ENCODE data around the gene CSTPP1.
A peak's percentile ranks its signal among the peaks of the same experiment; 100 is the strongest.
"Not testable (repeated sequence)": the region's sequence is repeated elsewhere in the genome, so short reads cannot be mapped to it uniquely, and the experiment has no call there.

Gene CSTPP1

DNA sequence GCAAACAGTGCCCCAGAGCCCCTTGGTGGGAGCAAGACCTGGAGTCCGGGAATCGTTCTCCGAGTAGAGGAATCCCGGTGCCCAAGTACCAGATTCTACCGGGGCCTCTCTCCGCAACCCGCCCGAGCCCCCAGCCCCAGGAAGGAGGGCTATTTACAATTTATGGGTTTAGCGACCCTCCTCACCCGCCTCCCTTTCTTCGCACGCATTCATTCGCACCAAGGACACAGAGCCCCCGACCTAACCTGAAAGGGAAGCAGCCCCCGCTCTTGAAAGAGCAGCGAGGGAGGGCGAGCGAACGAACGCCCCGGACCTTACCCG, 18.8 kb upstream of the CSTPP1 start:
- no peak overlapping the region for H3K27ac ChIP-seq
- peak overlapping the region; percentile 91 to 100 (median 96) for H3K4me2 ChIP-seq
- H4K20me1 ChIP-seq: peaks cover 0 to 36% (median 18%) of the 10 kb centered on the region in 11 experiments; a peak in 18 of 22 replicates
- no peak for TF ChIP-seq Cebpa-rat (IDR thresholded peaks at IDR 0.05)
- peaks cover 20 to 32% (median 31%) of the 10 kb centered on the region in 10 experiments for H3K4me1 ChIP-seq
- H3K4me3 ChIP-seq: peak overlapping the region; percentile 56 to 75 (median 64)
- H3K9me3 ChIP-seq (replicated peaks in 1 of 11): no peaks in the 10 kb centered on the region
- H3K36me3 ChIP-seq: no peaks in the 10 kb centered on the region
- H3K27me3 ChIP-seq: peaks cover 71 to 81% (median 74%) of the 10 kb centered on the region in 11 experiments
- peak overlapping the region; percentile 22 to 73 (median 59); a peak in 19 of 22 replicates for H3K9ac ChIP-seq

DNA sequence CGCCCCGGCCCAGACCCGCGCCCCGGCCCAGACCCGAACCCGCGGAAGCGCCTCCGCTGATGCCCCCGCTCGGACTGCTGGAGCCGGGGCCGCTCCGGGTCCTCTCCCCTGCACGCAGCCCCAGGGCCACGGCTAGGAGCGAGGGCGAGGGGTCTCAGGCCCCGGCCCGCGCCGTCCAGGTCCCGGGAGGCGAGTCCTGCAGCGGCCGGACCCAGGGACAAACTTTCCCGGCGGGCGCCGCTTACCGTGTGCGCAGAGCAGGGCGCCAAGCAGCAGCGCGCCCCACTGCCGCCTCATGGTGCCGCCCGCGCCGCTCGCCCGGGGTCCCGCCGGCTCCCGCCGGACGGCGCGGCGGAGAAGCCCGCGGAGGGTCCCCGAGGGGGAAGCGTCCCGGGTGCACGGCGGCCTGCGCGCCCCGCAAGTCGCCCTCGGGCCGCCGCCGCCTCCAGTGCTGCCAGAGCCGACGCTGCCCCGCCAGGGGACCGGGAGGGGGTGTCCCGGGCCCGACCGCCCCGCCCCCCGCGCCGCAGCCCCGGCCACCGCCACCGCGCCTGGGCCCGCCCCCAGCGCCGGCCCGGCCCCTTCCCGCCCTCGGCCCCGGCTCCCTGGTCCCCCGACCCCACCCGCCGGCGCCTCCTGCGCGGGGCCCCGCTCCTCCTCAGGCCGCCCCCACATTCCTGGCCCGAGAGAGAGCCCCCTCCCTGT, 18.3 kb upstream of the CSTPP1 start, which contains the start of gene LRP4:
LRP4 (minus strand) TSS at position 468 of the 705 bp plus-strand sequence; CDS start at position 297, 171 bp downstream.
- H3K4me3 ChIP-seq: peak within 1 kb of the TSS; percentile 56 to 75 (median 64)
- H3K27ac ChIP-seq: no peak within 1 kb of the TSS; a peak in 1 of 22 replicates
- H3K4me2 ChIP-seq: peak within 1 kb of the TSS; percentile 91 to 100 (median 96)
- H3K9me3 ChIP-seq (replicated peaks in 1 of 11): no peaks in the 10 kb centered on the region
- peak within 1 kb of the TSS; percentile 22 to 73 (median 59); a peak in 21 of 22 replicates for H3K9ac ChIP-seq
- peaks cover 0 to 36% (median 18%) of the 10 kb centered on the region in 11 experiments; a peak in 18 of 22 replicates for H4K20me1 ChIP-seq
- H3K27me3 ChIP-seq: peaks cover 66 to 76% (median 68%) of the 10 kb centered on the region in 11 experiments
- H3K36me3 ChIP-seq: no peaks in the 10 kb centered on the region
- no peak for TF ChIP-seq Cebpa-rat (IDR thresholded peaks at IDR 0.05)
- H3K4me1 ChIP-seq: peaks cover 18 to 30% (median 27%) of the 10 kb centered on the region in 10 experiments

- peaks cover 0 to 36% (median 18%) of the 10 kb centered on the region in 11 experiments; a peak in 18 of 22 replicates for H4K20me1 ChIP-seq
Observed at GRCh38 chr11:46918788-46919513, 17.6 kb upstream of the CSTPP1 start.

DNA sequence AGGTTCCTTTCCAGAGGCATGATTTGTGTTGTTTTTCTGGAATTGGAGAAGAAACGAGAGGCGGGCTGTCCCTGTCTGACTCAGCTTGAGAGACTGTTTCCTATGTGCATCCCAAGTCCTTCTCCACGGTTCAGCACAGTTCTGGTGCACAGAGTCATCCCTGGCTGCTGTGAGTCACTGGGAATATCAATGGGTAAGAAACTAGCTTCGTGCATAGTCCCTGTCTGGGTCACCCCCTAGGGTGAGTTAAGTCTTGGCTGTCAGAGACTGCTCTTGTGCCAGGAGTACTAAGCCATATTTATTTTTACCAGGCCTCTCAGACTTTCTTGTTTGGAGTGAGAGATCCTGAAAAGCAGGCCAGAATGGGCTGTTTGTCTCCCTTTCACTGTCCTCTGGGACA, 15.8 kb upstream of the CSTPP1 start:
- peaks cover 0 to 32% (median 18%) of the 10 kb centered on the region in 11 experiments; a peak in 18 of 22 replicates for H4K20me1 ChIP-seq
- peaks cover 41 to 51% (median 43%) of the 10 kb centered on the region in 11 experiments for H3K27me3 ChIP-seq
- H3K4me3 ChIP-seq: no peak overlapping the region
- no peak overlapping the region for H3K27ac ChIP-seq
- peaks cover 18 to 30% (median 27%) of the 10 kb centered on the region in 10 experiments for H3K4me1 ChIP-seq
- no peak overlapping the region for H3K9ac ChIP-seq
- TF ChIP-seq Cebpa-rat (IDR thresholded peaks at IDR 0.05): no peak
- H3K9me3 ChIP-seq (replicated peaks in 1 of 11): no peaks in the 10 kb centered on the region
- H3K4me2 ChIP-seq: no peak overlapping the region
- no peaks in the 10 kb centered on the region for H3K36me3 ChIP-seq

More at GRCh38 chr11:46918788-46919513, 17.6 kb upstream of the CSTPP1 start:
- peaks cover 59 to 69% (median 61%) of the 10 kb centered on the region in 11 experiments for H3K27me3 ChIP-seq
- H3K4me1 ChIP-seq: peaks cover 18 to 30% (median 27%) of the 10 kb centered on the region in 10 experiments
- no peak for TF ChIP-seq Cebpa-rat (IDR thresholded peaks at IDR 0.05)
- peak overlapping the region; percentile 56 to 75 (median 64) for H3K4me3 ChIP-seq
- no peaks in the 10 kb centered on the region for H3K36me3 ChIP-seq
- H3K9me3 ChIP-seq (replicated peaks in 1 of 11): no peaks in the 10 kb centered on the region
- H3K9ac ChIP-seq: peak overlapping the region in 5 of 11 experiments; percentile 34 to 67 (median 60); a peak in 8 of 22 replicates
- H3K27ac ChIP-seq: no peak overlapping the region; a peak in 1 of 22 replicates
- peak overlapping the region; percentile 91 to 100 (median 96) for H3K4me2 ChIP-seq

- not testable (repeated sequence) for H3K4me3 ChIP-seq, H3K27ac ChIP-seq, H3K9ac ChIP-seq, H3K36me3 ChIP-seq, H3K4me2 ChIP-seq, H4K20me1 ChIP-seq, H3K27me3 ChIP-seq
- peaks cover 19 to 28% (median 22%) of the 10 kb centered on the region in 11 experiments for H3K9me3 ChIP-seq (replicated peaks in 1 of 11)
- peaks cover 0 to 10% (median 0%) of the 10 kb centered on the region in 10 experiments; a peak in 4 of 20 replicates for H3K4me1 ChIP-seq
Observed at GRCh38 chr11:46927928-46928327, 8.6 kb upstream of the CSTPP1 start.

GRCh38 chr11:46928701-46929100, 7.9 kb upstream of the CSTPP1 start:
- Histone ChIP-seq H3K4me1 (peaks cover 0 to 10% (median 0%) of the 10 kb centered on the region in 10 experiments; a peak in 4 of 20 replicates), H3K9me3 (replicated peaks in 1 of 11) (peaks cover 19 to 28% (median 22%) of the 10 kb centered on the region in 11 experiments)
- H3K36me3 ChIP-seq, H3K4me2 ChIP-seq, H3K27ac ChIP-seq, H3K27me3 ChIP-seq, H3K4me3 ChIP-seq, H4K20me1 ChIP-seq, H3K9ac ChIP-seq: not testable (repeated sequence)

- Histone ChIP-seq H3K27me3 (no peaks in the 10 kb centered on the region), H3K27ac (peak overlapping the region in 1 of 11 experiments; percentile 53; a peak in 1 of 22 replicates), H3K9ac (no peak overlapping the region), H3K4me1 (peaks cover 0 to 10% (median 0%) of the 10 kb centered on the region in 10 experiments; a peak in 4 of 20 replicates), H3K36me3 (no peaks in the 10 kb centered on the region), H3K9me3 (replicated peaks in 1 of 11) (peaks cover 19 to 28% (median 22%) of the 10 kb centered on the region in 11 experiments), H3K4me3 (no peak overlapping the region), H4K20me1 (no peaks in the 10 kb centered on the region), H3K4me2 (peak overlapping the region in 3 of 11 experiments; percentile 3 to 18 (median 9); a peak in 4 of 22 replicates)
- TF ChIP-seq Cebpa-rat (IDR thresholded peaks at IDR 0.05): no peak
Observed at GRCh38 chr11:46930089-46930488, 6.5 kb upstream of the CSTPP1 start.

- H3K36me3 ChIP-seq: peaks cover 0 to 15% (median 5%) of the 10 kb centered on the region in 11 experiments; a peak in 10 of 22 replicates
- no peak overlapping the region for H3K4me2 ChIP-seq
- no peak overlapping the region for H3K4me3 ChIP-seq
- TF ChIP-seq Cebpa-rat (IDR thresholded peaks at IDR 0.05): no peak
- no peaks in the 10 kb centered on the region for H3K27me3 ChIP-seq
- peaks cover 0 to 5% (median 4%) of the 10 kb centered on the region in 10 experiments; a peak in 18 of 20 replicates for H3K4me1 ChIP-seq
- no peak overlapping the region for H3K27ac ChIP-seq
- no peaks in the 10 kb centered on the region for H3K9me3 ChIP-seq (replicated peaks in 1 of 11)
- no peaks in the 10 kb centered on the region for H4K20me1 ChIP-seq
- no peak overlapping the region for H3K9ac ChIP-seq
Observed at GRCh38 chr11:46942172-46942571, 5.6 kb downstream of the CSTPP1 start.
